Pons (tissue), 1 donor: ENCODE results near the gene SLC1A3.

Source experiments
- DNase-seq: peaks from one replicate; pipeline ENCODE4 v3.0.0-alpha.2; 2016; ENCODE audit warnings: low spot score

The SLC1A3 gene

DNA sequence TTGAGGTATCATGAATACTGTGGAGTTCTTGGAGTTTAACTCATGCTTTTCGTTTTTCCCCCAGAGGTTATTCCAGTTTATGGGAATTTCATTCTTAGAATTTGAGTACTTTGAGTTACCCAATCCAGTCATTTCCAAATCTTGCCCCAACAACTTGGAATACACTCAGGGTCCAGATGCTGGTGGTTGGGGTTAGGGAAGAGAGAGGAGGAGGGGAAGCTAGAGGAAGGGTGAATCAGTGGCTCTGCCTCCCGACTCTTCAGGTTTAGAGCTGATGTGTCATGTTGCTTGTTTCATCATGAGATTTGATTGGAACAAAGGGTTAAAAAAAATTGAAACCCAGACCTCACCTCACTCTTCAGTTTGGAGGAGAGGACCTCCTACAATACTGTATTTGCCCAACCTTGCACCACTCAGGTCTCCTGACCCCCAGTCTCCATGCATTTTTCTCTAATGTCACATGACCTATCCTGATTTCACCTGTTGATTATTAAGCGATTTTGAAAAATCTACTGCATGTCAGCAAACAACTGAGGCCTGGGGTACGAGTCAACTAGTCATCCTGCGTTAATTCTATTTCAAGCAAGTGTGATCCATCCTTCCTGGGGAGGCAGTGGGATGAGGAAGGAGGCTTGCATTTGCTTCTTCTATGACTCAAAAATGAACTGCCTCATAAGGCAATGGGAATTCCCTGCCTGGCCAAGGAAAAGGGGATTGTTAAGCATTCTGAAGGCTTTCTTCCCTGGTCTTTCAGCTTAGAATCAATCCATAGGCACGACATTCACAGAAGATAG is 6.2 kb upstream of the SLC1A3 start:
- DNase-seq: no peak

DNA sequence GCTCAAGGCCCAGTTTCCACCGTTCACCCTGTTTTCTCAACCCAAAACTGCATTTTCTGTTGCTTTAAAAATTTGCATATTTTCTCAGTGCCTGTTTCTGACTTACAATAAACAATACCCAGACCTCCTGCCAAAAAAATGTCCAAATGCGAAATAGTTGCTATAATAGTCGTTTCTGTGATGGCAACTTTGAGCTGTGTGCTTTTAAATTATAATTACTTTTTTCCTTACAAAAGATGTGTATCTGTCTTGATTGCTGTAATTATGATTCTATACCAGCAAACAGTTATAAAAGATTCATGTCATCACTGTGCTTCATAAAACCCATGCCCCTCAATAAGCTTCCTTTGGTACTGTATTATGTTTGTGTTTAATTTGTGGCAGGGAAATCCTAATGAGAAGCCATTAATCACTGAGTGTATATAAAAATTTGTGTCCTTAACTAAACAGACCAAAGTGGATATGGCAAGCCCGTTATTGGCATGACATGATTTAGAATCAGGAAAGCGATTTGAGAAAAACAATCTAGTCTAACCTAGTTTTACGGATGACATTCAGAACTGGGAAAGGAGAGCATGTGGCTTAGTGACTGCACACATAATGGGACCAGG is 5.4 kb upstream of the SLC1A3 start:
- peak; percentile 95 for DNase-seq

DNA sequence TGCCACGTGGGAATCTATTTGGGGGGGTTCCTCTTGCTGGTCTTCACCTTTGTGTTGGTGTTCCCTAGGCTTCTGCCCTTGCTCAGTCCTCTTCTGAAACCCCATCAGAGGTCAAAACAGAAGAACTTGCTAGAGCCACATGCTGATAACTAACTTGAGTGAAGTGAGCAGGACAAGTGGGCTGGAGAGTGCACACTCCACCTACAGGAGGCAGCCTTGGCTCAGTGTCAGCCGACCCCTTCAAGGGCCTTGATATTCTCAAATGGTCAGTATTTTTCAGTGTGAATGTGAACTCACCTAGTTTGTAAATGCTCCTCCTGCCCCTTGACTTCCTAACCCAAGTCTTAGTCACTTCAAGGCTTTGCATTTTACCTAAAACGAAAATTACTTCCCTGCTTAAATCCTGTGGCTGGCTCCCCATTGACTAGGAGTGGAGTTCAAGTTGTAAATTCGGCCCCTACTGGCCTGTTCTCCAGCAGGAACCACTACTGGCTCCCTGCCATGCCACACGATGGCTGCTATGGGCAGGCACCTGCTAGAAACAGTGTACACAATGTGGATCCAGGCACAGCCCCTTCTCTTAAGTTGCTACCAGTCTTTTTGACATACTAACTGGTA is 3.6 kb upstream of the SLC1A3 start:
- DNase-seq: peak; percentile 60

DNA sequence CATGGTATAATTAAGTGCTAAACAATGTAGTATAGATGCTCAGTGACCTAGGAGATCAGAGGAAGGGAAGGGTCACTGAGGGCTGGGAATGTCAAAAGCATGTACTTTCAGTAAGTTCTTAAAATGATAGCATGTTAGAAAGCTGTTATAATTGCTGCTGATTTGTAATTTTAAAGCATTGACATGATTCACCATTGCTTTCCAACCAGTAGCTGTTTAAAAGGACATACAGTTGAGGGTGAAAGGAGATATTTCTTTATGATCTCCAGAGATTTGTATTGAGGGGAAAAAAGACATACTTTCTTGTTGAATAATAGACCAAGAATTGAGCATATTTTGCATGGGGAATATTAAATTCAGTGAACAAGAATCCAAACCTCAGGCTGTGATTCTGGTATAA is 1.2 kb upstream of the SLC1A3 start:
- no peak for DNase-seq

DNA sequence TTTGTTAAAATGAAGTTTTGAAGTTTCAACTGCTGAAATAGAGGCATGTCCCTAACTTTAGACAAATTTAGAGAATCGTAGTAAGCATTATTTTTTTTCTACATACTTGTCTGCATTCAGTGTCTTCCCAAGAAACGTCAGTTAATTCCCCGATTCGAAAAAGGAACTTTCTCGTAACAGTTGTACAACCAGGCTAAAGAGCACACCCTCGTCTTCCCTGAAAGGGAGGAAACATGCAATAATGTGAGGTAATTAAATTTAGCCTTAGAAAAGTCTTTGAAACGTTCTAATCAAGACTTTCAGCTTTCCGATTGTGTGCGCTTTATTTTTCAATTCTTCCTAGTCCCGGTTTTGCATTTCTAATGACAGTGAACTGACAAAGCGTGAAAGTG is 374 bp upstream of the SLC1A3 start:
- DNase-seq: no peak

DNA sequence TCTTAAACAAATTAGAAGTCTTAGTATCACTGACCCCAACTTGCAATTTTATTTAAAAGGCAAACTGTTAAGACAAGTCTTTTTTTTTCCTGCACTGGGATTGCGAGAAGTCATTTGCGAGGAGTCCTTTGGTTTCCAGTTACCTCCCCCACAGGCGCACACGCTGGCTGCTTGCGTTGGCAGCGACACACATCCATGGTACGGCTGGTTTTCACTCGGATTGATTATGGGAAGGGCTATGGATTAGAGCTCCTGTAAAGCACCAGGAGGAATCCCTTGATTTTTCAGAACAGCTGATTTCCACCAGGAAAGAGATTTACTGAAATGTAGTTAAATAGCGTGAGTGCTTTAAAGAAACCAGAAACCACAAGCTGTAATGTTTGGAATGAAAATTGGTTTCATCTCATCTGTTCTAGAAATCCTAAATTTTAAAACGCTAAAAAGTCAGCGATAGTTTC is 737 bp downstream of the SLC1A3 start:
- peak; percentile 89 for DNase-seq

DNA sequence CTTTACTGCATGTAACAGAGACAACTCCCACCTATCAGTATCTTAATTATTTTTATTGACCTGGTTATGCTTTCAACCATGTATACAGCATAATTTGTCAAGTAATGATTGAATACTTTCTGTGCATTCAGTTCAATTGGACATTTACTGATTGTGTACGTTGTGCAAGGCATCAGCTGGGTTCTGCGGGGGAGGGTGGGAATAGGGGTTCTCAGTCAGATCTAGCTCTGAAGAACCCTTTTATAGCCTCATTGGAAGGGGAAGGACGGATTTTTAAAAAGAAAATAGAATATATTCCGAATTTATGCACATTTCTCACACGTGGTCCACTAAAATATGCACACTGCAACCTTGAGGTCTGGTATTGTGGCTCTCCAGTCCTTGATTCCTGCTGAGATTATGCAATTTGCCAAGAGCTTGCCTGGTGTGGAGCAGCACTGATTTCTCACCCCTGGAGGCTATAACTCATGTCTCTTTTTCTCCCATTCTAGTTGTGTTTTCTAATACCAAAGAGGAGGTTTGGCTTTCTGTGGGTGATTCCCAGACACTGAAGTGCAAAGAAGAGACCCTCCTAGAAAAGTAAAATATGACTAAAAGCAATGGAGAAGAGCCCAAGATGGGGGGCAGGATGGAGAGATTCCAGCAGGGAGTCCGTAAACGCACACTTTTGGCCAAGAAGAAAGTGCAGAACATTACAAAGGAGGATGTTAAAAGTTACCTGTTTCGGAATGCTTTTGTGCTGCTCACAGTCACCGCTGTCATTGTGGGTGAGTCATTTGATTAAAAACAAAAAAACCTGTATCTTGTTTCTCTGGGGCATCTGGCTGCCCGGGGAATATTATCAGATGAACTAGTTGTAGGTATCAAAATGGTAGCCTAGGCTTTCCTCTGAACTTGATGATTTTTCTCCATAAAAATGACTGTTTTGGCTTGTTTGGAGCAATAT is 1.7 kb downstream of the SLC1A3 start:
- DNase-seq: peak; percentile 73

DNA sequence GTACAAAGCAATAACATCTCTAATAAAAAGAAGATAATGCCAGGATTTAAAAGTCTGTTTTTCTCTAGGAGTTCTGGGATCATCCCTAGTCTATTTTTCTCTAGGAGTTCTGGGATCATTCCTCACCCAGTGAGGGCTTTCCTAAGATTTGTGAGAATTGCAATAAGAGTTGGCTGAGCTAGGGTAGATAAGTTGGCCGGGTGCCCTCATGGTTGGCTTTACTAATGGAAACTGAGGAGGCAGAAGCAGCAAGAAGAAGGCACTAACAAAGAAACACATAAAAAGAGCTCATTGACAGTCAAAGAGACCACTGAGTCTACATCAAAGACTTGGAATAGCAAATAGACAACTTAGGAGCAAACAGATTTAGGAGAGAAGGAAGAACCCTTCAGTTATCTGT is 4.2 kb downstream of the SLC1A3 start:
- DNase-seq: peak; percentile 69

DNA sequence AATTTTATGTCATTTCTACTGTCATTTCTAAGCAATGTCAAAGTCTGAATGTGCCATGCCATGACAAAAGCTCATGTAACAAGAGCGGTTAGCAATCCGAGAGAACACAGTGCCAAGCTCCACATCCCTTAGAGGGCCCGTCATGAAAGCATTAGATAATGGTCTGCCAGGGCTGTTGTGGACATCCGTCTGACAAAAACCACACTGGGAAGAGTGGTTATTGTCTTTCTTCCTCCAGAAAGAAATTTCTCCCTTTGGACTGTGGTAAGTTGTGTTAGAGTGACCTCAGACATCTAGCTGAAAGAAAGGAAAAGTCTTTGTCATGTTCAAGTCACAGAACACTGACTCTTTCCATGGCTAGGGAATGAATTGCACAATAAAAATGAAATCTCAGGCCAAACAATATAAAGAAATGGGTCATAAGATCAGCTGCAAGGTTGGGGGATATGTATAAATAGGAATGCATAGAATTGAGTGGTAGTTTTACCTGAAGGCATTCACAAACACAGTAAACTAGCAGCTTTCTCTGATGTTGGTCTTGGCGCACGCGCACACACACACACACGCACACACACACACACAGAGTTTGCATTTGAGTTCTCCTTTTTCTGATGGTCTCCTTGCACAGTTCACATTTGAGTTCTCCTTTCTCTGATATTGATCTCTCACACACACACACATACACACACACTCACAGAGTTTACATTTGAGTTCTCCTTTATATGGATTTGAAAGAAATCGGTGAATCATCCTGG is 5.3 kb downstream of the SLC1A3 start:
- peak; percentile 72 for DNase-seq

DNA sequence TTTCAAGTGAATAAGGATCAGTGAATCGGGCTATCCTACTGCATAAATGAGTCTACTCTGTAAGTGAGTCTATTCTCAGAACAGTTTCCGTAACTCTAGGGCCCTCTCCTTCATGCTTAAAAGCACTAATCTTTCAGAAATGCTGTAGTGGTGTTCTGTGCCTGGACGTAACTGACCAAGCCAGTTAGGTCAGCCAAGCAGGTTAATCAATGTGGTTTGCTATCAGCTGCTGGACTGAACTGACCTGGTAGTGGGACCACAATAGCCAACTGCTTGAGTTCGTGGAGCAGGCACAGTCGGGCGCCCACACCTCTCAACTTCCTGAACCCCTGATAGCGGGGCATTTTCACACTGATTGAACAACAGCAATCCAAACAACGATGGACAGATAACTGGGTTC is 6.8 kb downstream of the SLC1A3 start:
- no peak for DNase-seq

DNA sequence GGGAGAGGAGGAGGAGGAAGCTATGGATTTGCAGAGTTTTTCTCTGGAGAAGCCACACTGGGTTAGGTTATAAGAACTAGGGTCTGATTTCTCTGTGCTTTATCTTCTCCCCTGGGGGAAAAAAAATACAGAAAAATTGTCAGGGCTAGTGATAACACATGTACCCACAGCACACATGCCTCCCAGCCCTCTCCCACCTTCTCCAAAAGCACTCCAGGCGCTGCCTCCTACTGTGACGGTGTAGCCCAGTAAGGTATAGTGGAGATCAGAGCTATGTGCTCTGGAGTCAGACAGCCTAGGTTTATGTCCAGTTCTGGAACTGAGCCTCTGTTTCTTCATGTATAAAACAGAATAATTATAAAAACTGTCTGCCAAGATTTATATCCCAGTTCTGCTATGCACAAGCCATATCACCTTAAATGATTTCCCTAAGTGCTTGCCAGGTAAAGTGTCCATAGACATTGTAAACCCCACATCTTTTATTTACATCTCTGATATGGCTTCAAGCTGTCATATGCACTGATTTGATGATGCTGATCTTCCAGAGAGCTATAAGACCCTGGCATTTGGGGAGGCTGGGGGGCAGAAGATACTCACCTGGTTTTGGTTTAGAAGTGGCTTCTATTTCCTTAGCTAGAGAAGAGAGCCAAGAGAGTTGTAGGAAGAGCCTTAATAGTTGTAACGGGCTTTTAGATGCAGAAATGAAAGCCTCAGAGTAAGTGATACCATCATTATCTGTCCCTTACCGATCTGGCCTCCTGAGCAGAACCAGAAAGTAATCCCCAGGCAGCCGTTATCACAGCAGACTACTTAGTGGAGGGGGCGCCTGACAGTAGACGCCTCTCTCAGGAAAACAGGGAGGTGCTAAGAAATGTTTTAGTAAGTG is 7.6 kb downstream of the SLC1A3 start:
- no peak for DNase-seq

DNA sequence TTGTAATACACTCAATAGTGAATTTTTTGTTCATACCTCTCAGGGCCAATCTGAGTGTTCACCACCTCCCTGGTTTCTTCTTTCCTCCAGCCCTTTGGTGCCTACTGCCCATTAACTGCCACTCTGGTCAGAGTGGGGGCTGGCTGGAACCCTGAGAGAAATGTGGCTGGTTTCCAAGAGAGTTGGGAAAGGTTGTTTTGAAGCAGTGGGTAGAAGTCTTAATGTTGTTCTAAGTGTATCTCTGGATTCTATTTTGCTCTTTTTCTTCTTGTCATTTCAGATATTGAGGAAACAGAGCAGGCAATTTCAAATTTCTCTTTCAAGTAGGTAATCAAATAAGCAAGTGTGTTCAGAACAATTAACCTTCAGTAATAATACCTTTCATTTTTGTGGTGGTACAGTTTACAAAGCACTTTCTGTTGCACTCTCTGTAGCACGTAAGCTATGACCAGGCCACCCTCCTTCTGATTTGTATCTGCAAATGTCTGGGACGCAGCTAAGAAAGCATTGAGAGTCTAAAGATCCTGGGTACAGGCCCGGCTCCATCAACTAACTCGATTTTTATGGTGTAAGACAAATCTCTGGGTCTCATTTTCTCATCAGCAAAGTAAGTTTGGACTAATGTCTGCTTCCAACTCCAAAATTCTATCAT is 8.4 kb downstream of the SLC1A3 start:
- no peak for DNase-seq

DNA sequence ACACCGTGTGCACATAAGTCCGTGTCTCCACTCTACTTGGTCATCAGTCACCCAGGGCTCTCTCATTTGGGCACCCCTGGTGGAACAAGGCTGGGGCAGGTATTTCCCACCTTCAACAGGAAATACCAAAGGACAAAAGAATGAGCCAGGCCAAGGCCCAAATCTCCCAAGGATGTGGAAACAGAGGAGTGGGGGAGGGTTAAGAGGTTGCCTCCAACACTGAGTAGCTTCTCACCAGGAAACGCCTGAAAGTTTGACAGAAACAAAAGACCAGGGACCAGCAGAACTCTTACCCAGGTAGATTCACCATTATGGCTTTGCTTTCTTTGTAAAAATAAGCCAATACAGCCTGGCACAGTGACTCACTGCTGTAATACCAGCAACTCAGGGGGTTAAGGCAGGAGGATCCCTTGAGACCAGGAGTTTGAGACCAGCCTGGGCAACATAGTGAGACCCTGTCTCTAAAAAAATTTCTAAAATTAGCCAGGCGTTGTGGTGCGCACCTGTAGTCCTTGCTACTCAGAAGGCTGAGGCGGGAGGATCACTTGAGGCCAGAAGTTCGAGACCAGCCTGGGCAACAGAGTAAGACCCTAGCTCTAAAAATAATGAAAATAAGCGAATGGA is 12.7 kb downstream of the SLC1A3 start:
- DNase-seq: no peak

DNA sequence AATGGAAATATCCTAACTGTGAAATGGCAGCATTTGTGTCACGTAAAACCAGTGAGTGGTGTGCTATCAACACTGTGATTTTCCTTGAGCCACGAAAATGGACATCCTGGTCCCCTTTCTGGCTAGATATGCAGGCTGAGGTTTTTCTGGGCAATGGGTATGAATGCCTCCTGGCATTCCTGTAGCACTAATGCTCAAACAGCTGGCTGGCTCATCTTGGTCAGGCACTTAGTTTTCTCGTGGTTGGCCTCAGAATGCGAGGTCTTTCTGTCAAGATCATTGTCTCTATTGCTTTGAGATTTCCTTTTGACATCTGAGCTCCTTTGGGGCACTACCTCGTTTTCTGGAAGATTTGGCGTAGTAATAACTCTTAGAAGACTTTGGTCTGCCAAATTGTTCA is 15.6 kb downstream of the SLC1A3 start:
- DNase-seq: no peak

DNA sequence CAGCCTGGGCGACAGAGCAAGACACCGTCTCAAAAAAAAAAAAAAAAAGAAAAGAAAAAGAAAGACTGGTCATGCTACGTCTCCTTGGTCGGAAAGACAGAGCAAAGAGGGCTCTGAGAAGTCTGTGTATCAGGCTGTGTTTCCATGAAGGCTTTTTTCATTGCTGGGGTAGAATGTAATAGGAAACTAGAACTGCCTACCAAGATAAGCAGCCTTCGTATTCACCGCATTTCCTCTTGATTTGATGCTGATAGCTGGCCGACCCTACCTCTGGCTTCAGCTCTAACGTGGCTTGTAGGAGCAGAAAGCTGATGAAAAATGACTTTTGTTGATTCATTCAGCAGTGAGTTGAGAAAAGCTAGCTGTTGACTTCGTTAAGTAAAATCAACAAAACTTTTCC is 17.4 kb downstream of the SLC1A3 start:
- no peak for DNase-seq

DNA sequence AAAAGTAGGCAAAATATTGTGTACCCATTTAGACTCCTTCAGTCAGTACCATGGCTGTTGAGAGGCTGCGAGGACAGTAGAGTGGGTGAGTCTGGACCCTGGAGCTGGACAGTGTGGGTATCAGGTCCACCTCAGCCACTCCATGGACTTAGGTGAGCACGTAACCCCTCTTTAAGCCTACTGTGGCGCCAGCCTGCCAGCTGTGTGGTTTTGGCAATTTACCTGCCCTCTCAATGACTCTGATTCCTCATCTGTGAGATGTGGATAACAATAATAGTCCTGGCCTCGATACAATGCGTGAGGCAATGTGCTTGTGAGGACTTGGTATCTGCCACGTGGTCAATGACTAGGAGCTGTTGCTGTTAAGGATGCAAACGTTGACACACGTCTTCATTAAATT is 17.9 kb downstream of the SLC1A3 start:
- DNase-seq: no peak

DNA sequence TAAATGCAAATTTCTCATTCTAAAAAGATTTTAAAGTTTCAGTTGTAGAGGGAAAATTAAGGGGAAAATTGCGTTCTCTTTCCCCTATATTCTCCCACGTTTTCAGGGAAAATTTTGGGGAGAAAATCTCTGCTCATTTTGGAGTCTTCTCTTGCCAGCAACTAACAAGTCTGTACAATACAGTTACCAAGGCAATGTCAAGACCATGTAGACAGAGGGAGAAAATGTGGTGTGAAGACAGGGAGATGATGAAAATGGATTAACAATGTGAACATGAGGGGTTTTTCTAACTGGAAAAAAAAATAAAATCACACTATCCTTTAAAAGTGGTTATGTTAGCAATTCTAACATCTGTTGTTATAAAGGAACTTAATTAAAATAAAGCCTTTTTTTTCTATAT is 22.3 kb downstream of the SLC1A3 start:
- no peak for DNase-seq

DNA sequence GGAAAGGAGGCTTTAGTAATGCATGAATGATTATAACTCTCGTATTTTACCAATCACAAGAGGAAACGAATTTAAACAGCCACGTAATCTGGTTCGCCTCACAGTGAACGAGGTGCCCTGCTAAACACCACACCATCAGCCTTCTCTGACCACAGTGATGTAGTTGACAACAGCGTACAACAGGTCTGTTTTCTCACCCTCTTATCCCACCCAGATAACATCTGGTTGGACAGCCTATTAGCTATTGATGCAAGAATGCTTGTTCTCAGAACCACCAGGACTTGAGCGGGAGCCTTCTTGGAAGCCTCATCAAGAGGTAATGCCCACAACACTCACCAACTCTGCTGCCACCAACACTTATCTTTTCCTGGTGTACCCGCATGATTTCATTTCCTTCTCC is 23.3 kb downstream of the SLC1A3 start:
- DNase-seq: no peak
